ENCODE data around the gene B3GALT6.

GRCh38 chr1:1245817-1246576, 14.0 kb downstream of the B3GALT6 start:
- TF ChIP-seq POLR2A (IDR thresholded peaks at IDR 0.05) (no peak), CTCF (IDR thresholded peaks at IDR 0.05) (no peak), POLR2AphosphoS5 (IDR thresholded peaks at IDR 0.05; ENCODE audit: insufficient read depth in 1 of 2, low read depth in 1 of 2) (no peak)
